HCT116 (cell line): ENCODE data around the gene RNF114. TPM values are rescaled to one million over a fixed set of nuclear protein-coding genes. Genes with fewer than 3 reads are reported as not detected.

Source experiments
- ATAC-seq: fragments of 200-7000 bp; cut with Tn5 transposase; 2 replicates; pipeline ENCODE4 v1.9.1; 2020; ENCODE audit warnings: mild to moderate bottlenecking, moderate library complexity
- BruUV-seq: library from RNA; stranded (reverse); fragments of 400-500 nt; replicated peaks from 2 replicates; lab custom pipeline; 2021; lab: Mats Ljungman, UMichigan
- CTCF ChIA-PET: fragments of 300-600 bp; sonication (Branson Sonifier 250); formaldehyde crosslinking; loops from one replicate; lab custom pipeline; 2021; ENCODE audit warnings: antibody characterized with exemption; lab: Charles Lee
- POLR2A ChIA-PET: fragments of 300-600, 350-600 bp; sonication (Branson Sonifier 250); formaldehyde crosslinking; loops from one replicate; lab custom pipeline; 2021; ENCODE audit warnings: antibody characterized with exemption; lab: Charles Lee
- RAD21 ChIA-PET, 2 experiments: fragments of 300-600 bp; sonication (Branson Sonifier 250); formaldehyde crosslinking; loops; one replicate each; lab custom pipeline; 2023; ENCODE audit warnings: low total read pairs in 2 of 2; ENCODE audit not compliant: uncharacterized antibody in 2 of 2, unreplicated experiment in 2 of 2, low non-redundant PET in 1 of 2; lab: Charles Lee
- DNase-seq: peaks from one replicate; pipeline ENCODE4 v3.0.0-alpha.2; 2010; ENCODE audit warnings: low read depth, low spot score
- H2AFZ ChIP-seq: fragments of 200-600 bp; shearing (Covaris generic), sonication (generic); 2 replicates; pipeline ENCODE4 v1.6.1; 2017; ENCODE audit warnings: low read depth, mixed run types, mixed read lengths, antibody characterized with exemption, low read length; ENCODE audit not compliant: poor library complexity, severe bottlenecking
- H3K27ac ChIP-seq: 2 replicates; pipeline ENCODE4 v1.5.1; 2012; ENCODE audit warnings: low read depth, low read length
- H3K27me3 ChIP-seq: fragments of 200-600 bp; sonication (generic); 2 replicates; pipeline ENCODE4 v1.6.1; 2016; ENCODE audit warnings: mixed run types, low read length, mixed read lengths; ENCODE audit not compliant: insufficient read depth
- H3K36me3 ChIP-seq, 2 experiments: fragments of 200-500 bp in 1 of 2; fragments of 200-600 bp in 1 of 2; sonication (Bioruptor generic) in 1 of 2; sonication (generic) in 1 of 2; 2 replicates each; pipeline versions ENCODE4 v1.5.1 to v1.6.1; 2014 to 2016; ENCODE audit warnings: low read length in 2 of 2, inconsistent platforms in 1 of 2, mixed read lengths in 1 of 2, mixed run types in 1 of 2; ENCODE audit not compliant: insufficient read depth in 2 of 2, control insufficient read depth in 1 of 2
- H3K4me1 ChIP-seq, 2 experiments: fragments of 200-600 bp in 1 of 2; sonication (generic) in 1 of 2; 2 replicates each; pipeline versions ENCODE4 v1.5.1 to v1.6.1; 2012 to 2017; ENCODE audit warnings: low read length in 2 of 2, inconsistent platforms in 1 of 2, mild to moderate bottlenecking in 1 of 2, mixed read lengths in 1 of 2, mixed run types in 1 of 2, moderate library complexity in 1 of 2; ENCODE audit not compliant: insufficient read depth in 2 of 2, control insufficient read depth in 1 of 2
- H3K4me2 ChIP-seq: fragments of 200-600 bp; sonication (generic); 2 replicates; pipeline ENCODE4 v1.6.1; 2017; ENCODE audit warnings: mixed run types, low read length, mixed read lengths
- H3K4me3 ChIP-seq, 2 experiments: fragments of 200-600 bp in 1 of 2; sonication (generic) in 1 of 2; replicated peaks in 1 of 2; 2 replicates each; pipeline ENCODE4 v1.5.1; 2011 to 2016; ENCODE audit warnings: low read length in 2 of 2, control low read depth in 1 of 2, low read depth in 1 of 2, mild to moderate bottlenecking in 1 of 2, mixed read lengths in 1 of 2, mixed run types in 1 of 2
- H3K79me2 ChIP-seq: fragments of 200-600 bp; sonication (generic); 2 replicates; pipeline ENCODE4 v1.6.1; 2017; ENCODE audit warnings: mild to moderate bottlenecking, mixed run types, low read length, moderate library complexity, mixed read lengths; ENCODE audit not compliant: insufficient read depth
- H3K9ac ChIP-seq: fragments of 200-600 bp; sonication (generic); 2 replicates; pipeline ENCODE4 v1.6.1; 2016; ENCODE audit warnings: low read length, mixed read lengths
- H3K9me2 ChIP-seq: fragments of 200-600 bp; sonication (generic), shearing (Covaris generic); 2 replicates; pipeline ENCODE4 v1.6.1; 2017; ENCODE audit warnings: mixed run types, mild to moderate bottlenecking, moderate library complexity; ENCODE audit not compliant: insufficient read depth
- H3K9me3 ChIP-seq, 2 experiments: fragments of 200-500 bp in 1 of 2; fragments of 200-600 bp in 1 of 2; sonication (Bioruptor generic) in 1 of 2; sonication (generic) in 1 of 2; 2 replicates each; pipeline ENCODE4 v1.6.1; 2014 to 2017; ENCODE audit warnings: low read length in 2 of 2, mixed read lengths in 2 of 2, inconsistent platforms in 1 of 2, low read depth in 1 of 2, mild to moderate bottlenecking in 1 of 2, mixed run types in 1 of 2, moderate library complexity in 1 of 2; ENCODE audit not compliant: control insufficient read depth in 1 of 2, insufficient read depth in 1 of 2
- H4K20me1 ChIP-seq: fragments of 200-600 bp; sonication (generic), shearing (Covaris generic); 2 replicates; pipeline ENCODE4 v1.6.1; 2017; ENCODE audit warnings: mixed run types, mild to moderate bottlenecking, moderate library complexity; ENCODE audit not compliant: insufficient read depth
- CBX3 ChIP-seq: IDR thresholded peaks from 2 replicates; pipeline ENCODE4 v1.6.1; 2012; ENCODE audit warnings: low read depth
- ELF1 ChIP-seq: IDR thresholded peaks from 2 replicates; pipeline ENCODE4 v1.6.1; 2012; ENCODE audit warnings: low read depth, borderline replicate concordance
- JUND ChIP-seq: IDR thresholded peaks from 2 replicates; pipeline ENCODE4 v1.6.1; 2012
- POLR2A ChIP-seq: IDR thresholded peaks from 2 replicates; pipeline ENCODE4 v1.7.0; 2011; ENCODE audit warnings: borderline replicate concordance; ENCODE audit not compliant: insufficient read depth, insufficient read length; ENCODE audit errors: extremely low read depth
- POLR2AphosphoS5 ChIP-seq: IDR thresholded peaks from 2 replicates; pipeline ENCODE4 v1.6.1; 2011; ENCODE audit warnings: mild to moderate bottlenecking, low read depth, low read length, moderate library complexity
- RAD21 ChIP-seq: IDR thresholded peaks from 2 replicates; pipeline ENCODE4 v1.6.1; 2012; ENCODE audit warnings: low read depth, mild to moderate bottlenecking
- SIN3A ChIP-seq: IDR thresholded peaks from 2 replicates; pipeline ENCODE4 v1.6.1; 2012; ENCODE audit warnings: low read depth
- SP1 ChIP-seq: IDR thresholded peaks from 2 replicates; pipeline ENCODE4 v1.6.1; 2012; ENCODE audit warnings: low read depth
- YY1 ChIP-seq: IDR thresholded peaks from 2 replicates; pipeline ENCODE4 v1.6.1; 2011; ENCODE audit warnings: low read length, low read depth, moderate library complexity, mild to moderate bottlenecking; ENCODE audit not compliant: insufficient replicate concordance; ENCODE audit errors: extremely low read depth
- ZNF274 ChIP-seq: fragments of 200-500 bp; sonication (Bioruptor generic); IDR thresholded peaks from 2 replicates; pipeline ENCODE4 v1.6.1; 2014; ENCODE audit warnings: mild to moderate bottlenecking, low read depth, low read length, inconsistent platforms
- intact Hi-C: fragments of 100-400 bp; cut with micrococcal nuclease; formaldehyde crosslinking; loops from 2 replicates; pipeline ENCODE4 v1.10.0; 2022
- total RNA-seq: library from RNA; stranded (reverse); gene quantifications from one replicate; pipeline ENCODE4 v1.2.1, GENCODE V29; 2021; ENCODE audit not compliant: unreplicated experiment
- TF ChIP-seq, protein P1 (sequence below): IDR thresholded peaks from 2 replicates; pipeline ENCODE4 v1.6.1; 2012; ENCODE audit warnings: low read depth
- TF ChIP-seq, protein P2 (sequence below): IDR thresholded peaks from 2 replicates; pipeline ENCODE4 v1.6.1; 2011; ENCODE audit warnings: mild to moderate bottlenecking, low read length, moderate library complexity; ENCODE audit not compliant: insufficient replicate concordance; ENCODE audit errors: extremely low read depth

The RNF114 gene
- total RNA-seq, 1 experiment from 2014 or later, result 66.8 TPM

DNA sequence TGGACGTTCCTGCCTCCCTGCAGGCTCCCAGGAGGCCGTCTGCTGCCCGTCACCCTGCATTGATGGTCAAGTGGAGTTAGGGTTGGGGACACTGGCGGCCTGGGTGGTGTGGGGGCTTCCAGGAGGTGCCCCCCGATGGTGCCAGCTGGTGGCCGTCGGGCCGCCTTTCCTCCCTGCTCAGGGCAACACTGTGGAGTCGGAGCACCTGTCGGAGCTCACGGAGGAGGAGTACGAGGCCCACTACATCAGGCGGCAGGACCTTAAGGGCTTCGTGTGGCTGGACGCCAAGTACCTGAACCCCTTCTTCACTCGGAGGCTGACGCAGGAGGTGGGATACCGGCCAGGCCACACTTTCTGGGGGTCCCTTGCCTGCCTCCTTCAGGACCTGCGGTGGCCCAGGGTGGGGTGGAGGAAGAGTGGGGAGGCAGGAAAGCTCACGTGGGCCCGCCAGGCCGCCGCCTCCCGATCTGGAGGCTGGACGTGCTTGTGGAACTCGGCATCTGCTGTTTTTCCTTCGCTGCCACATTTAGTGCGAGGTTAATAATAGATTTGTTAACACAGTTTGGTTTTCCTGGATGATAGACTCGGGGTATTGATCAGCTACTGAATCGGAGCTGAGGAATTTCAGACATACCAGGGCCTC, 49.5 kb upstream of the RNF114 start (continued):
- TF ChIP-seq, protein P1, sequence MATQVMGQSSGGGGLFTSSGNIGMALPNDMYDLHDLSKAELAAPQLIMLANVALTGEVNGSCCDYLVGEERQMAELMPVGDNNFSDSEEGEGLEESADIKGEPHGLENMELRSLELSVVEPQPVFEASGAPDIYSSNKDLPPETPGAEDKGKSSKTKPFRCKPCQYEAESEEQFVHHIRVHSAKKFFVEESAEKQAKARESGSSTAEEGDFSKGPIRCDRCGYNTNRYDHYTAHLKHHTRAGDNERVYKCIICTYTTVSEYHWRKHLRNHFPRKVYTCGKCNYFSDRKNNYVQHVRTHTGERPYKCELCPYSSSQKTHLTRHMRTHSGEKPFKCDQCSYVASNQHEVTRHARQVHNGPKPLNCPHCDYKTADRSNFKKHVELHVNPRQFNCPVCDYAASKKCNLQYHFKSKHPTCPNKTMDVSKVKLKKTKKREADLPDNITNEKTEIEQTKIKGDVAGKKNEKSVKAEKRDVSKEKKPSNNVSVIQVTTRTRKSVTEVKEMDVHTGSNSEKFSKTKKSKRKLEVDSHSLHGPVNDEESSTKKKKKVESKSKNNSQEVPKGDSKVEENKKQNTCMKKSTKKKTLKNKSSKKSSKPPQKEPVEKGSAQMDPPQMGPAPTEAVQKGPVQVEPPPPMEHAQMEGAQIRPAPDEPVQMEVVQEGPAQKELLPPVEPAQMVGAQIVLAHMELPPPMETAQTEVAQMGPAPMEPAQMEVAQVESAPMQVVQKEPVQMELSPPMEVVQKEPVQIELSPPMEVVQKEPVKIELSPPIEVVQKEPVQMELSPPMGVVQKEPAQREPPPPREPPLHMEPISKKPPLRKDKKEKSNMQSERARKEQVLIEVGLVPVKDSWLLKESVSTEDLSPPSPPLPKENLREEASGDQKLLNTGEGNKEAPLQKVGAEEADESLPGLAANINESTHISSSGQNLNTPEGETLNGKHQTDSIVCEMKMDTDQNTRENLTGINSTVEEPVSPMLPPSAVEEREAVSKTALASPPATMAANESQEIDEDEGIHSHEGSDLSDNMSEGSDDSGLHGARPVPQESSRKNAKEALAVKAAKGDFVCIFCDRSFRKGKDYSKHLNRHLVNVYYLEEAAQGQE, result no peak
- TF ChIP-seq SIN3A, result no peak
- TF ChIP-seq JUND, result no peak
- TF ChIP-seq ZNF274, result no peak
- no peak for TF ChIP-seq POLR2A
- TF ChIP-seq POLR2AphosphoS5, result no peak
- TF ChIP-seq CBX3, result no peak
- TF ChIP-seq ELF1, result no peak
- TF ChIP-seq, all 23 proteins: peak for 0

DNA sequence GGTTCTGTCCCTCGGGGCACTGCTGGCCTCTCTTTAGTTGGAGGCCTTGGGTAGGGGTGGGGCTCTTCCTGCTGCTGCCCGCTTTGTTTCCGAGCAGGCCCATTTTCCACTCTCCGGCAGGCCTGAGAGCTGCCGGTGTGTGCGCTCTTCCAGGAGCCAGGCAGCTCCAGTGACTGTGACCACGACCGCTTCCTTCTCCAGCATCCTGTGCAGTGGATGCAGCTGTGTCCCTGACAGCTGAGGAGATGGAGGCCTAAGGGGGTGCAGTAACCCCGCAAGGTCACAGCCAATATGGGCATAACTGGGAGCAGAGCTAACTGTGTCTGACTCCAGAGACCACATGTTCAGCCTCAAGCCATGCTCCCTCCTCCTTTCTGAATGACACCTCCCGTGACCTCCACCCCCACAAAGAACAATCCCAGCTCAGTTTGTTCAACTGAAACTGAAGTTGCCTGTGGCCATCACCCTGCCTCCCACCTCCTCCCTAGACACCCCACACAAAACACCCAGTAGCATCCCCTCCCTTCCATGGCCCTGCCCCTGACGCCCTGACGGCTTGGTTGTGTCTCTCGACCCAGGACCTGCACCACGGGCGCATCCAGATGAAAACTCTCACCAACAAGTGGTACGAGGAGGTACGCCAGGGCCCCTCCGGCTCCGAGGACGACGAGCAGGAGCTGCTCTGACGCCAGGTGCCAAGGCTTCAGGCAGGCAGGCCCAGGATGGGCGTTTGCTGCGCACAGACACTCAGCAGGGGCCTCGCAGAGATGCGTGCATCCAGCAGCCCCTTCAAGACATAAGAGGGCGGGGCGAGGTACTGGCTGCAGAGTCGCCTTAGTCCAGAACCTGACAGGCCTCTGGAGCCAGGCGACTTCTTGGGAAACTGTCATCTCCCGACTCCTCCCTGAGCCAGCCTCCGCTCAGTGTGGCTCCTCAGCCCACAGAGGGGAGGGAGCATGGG, 48.7 kb upstream of the RNF114 start:
- no peaks in the 10 kb centered on the region for H4K20me1 ChIP-seq
- RAD21 ChIA-PET, result interaction anchor here (0.7 to 1.5 kb wide), 2 partner anchors 276 to 279 kb away, joined by 3 to 4 read pairs; no protein-coding TSS in a partner anchor
- no TSS peak for BruUV-seq
- POLR2A ChIA-PET, result no interaction called here
- CTCF ChIA-PET, result interaction anchor here (0.6 to 5.5 kb wide), 16 partner anchors 9 to 387 kb away, joined by 3 to 43 read pairs (median 4); no protein-coding TSS in a partner anchor
- H3K4me2 ChIP-seq, result no peak overlapping the region
- no peak overlapping the region; the same call in 1 of the 2 replicates for H3K27ac ChIP-seq
- H3K27me3 ChIP-seq, result no peaks in the 10 kb centered on the region
- no peaks in the 10 kb centered on the region for H3K79me2 ChIP-seq
- no peaks in the 10 kb centered on the region for H3K9me3 ChIP-seq
- H3K9ac ChIP-seq, result no peak overlapping the region
- H3K36me3 ChIP-seq, result no peaks in the 10 kb centered on the region
- peaks cover 0 to 5% of the 10 kb centered on the region in 2 experiments; a peak in 1 of 4 replicates for H3K4me1 ChIP-seq
- no peak overlapping the region for H3K4me3 ChIP-seq
- peak; percentile 10; the same call in 1 of the 2 replicates for ATAC-seq
- no peak overlapping the region for H2AFZ ChIP-seq
- no peak for DNase-seq
- intact Hi-C loops, result loop anchor here (1.0 to 5.0 kb wide), 3 partner anchors 185 to 345 kb away; no protein-coding TSS in a partner anchor
- no peaks in the 10 kb centered on the region for H3K9me2 ChIP-seq
- no peak for TF ChIP-seq SP1
- no peak for TF ChIP-seq RAD21
- TF ChIP-seq, protein P2, sequence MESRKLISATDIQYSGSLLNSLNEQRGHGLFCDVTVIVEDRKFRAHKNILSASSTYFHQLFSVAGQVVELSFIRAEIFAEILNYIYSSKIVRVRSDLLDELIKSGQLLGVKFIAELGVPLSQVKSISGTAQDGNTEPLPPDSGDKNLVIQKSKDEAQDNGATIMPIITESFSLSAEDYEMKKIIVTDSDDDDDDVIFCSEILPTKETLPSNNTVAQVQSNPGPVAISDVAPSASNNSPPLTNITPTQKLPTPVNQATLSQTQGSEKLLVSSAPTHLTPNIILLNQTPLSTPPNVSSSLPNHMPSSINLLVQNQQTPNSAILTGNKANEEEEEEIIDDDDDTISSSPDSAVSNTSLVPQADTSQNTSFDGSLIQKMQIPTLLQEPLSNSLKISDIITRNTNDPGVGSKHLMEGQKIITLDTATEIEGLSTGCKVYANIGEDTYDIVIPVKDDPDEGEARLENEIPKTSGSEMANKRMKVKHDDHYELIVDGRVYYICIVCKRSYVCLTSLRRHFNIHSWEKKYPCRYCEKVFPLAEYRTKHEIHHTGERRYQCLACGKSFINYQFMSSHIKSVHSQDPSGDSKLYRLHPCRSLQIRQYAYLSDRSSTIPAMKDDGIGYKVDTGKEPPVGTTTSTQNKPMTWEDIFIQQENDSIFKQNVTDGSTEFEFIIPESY, result no peak
- no peak for TF ChIP-seq POLR2A
- no peak for TF ChIP-seq YY1
